ENCODE results near the gene CDC27.
"Not testable (repeated sequence)": the region's sequence is repeated elsewhere in the genome, so short reads cannot be mapped to it uniquely, and the experiment has no call there.

Gene CDC27

GRCh38 chr17:47126835-47127234 lies 62.3 kb downstream of the CDC27 start:
- not testable (repeated sequence) for DNase-seq

GRCh38 chr17:47123262-47123661 lies 65.8 kb downstream of the CDC27 start:
- DNase-seq = not testable (repeated sequence)

- no peak for DNase-seq
Observed at GRCh38 chr17:47120521-47121095, 68.5 kb downstream of the CDC27 start.

- DNase-seq = no peak
Observed at GRCh38 chr17:47119746-47120520, 69.2 kb downstream of the CDC27 start.

GRCh38 chr17:47117386-47117785 lies 71.7 kb downstream of the CDC27 start:
- no peak for DNase-seq

- DNase-seq = no peak
Observed at GRCh38 chr17:47106130-47106529, 83.0 kb downstream of the CDC27 start.

- not testable (repeated sequence) for DNase-seq
Observed at GRCh38 chr17:47105246-47105645, 83.8 kb downstream of the CDC27 start.

GRCh38 chr17:47102914-47103313 lies 86.2 kb downstream of the CDC27 start:
- no peak for DNase-seq

- peak; percentile 88 for DNase-seq
Observed at GRCh38 chr17:47099987-47100711, 88.9 kb downstream of the CDC27 start.

- DNase-seq = no peak
Observed at GRCh38 chr17:47099451-47099986, 89.6 kb downstream of the CDC27 start.

GRCh38 chr17:47096343-47096742 lies 92.8 kb downstream of the CDC27 start:
- DNase-seq = no peak

GRCh38 chr17:47095268-47095667 lies 93.8 kb downstream of the CDC27 start:
- no peak for DNase-seq

- no peak for DNase-seq
Observed at GRCh38 chr17:47087093-47087492, 102.0 kb downstream of the CDC27 start.

- no peak for DNase-seq
Observed at GRCh38 chr17:47085736-47086135, 103.4 kb downstream of the CDC27 start.

GRCh38 chr17:47078801-47079200 lies 110.3 kb downstream of the CDC27 start:
- no peak for DNase-seq

- DNase-seq = no peak
Observed at GRCh38 chr17:47077576-47077975, 111.5 kb downstream of the CDC27 start.

- no peak for DNase-seq
Observed at GRCh38 chr17:47076171-47076570, 112.9 kb downstream of the CDC27 start.

- not testable (repeated sequence) for DNase-seq
Observed at GRCh38 chr17:47074361-47074760, 114.7 kb downstream of the CDC27 start.

- not testable (repeated sequence) for DNase-seq
Observed at GRCh38 chr17:47073629-47074028, 115.5 kb downstream of the CDC27 start.

GRCh38 chr17:47072886-47073285 lies 116.2 kb downstream of the CDC27 start:
- DNase-seq = no peak

- DNase-seq = not testable (repeated sequence)
Observed at GRCh38 chr17:47071171-47071570, 117.9 kb downstream of the CDC27 start.

GRCh38 chr17:47070266-47070665 lies 118.8 kb downstream of the CDC27 start:
- not testable (repeated sequence) for DNase-seq
